Sigmoid colon (tissue), 7 donors: Measurements from ENCODE around the gene RGSL1. TPM values are rescaled to one million over a fixed set of nuclear protein-coding genes. Genes with fewer than 3 reads are reported as not detected.

Source experiments
- DNase-seq: peaks from one replicate; pipeline ENCODE4 v3.0.0-alpha.2; 2019
- H3K27ac ChIP-seq, 4 donors: fragments of 200-600 bp; sonication (generic); one replicate each; pipeline ENCODE4 v1.5.1; 2016 to 2019; ENCODE audit warnings: mild to moderate bottlenecking in 1 of 4
- H3K27me3 ChIP-seq, 3 donors: fragments of 200-600 bp; sonication (generic); one replicate each; pipeline ENCODE4 v1.5.1; 2019; ENCODE audit warnings: mild to moderate bottlenecking in 1 of 3
- H3K36me3 ChIP-seq, 4 donors: fragments of 200-600 bp; sonication (generic); one replicate each; pipeline ENCODE4 v1.5.1; 2016 to 2019
- H3K4me1 ChIP-seq, 4 donors: fragments of 200-600 bp; sonication (generic); one replicate each; pipeline ENCODE4 v1.5.1; 2017 to 2019
- H3K4me3 ChIP-seq, 4 donors: fragments of 200-600 bp; sonication (generic); one replicate each; pipeline ENCODE4 v1.5.1; 2017 to 2019; ENCODE audit warnings: mild to moderate bottlenecking in 2 of 4, moderate library complexity in 1 of 4
- H3K9me3 ChIP-seq, 4 donors: fragments of 200-600 bp in 3 of 4; sonication (generic) in 3 of 4; one replicate each; pipeline versions ENCODE4 v1.5.1 to v1.6.1; 2013 to 2019
- CTCF ChIP-seq, 4 experiments: fragments of 450-650 bp in 3 of 4; fragments of 200-600 bp in 1 of 4; IDR thresholded peaks; one replicate each; pipeline ENCODE4 v1.5.1; 2016 to 2019; ENCODE audit warnings: antibody characterized with exemption in 4 of 4, mild to moderate bottlenecking in 3 of 4, moderate library complexity in 2 of 4
- EP300 ChIP-seq, 4 donors: sonication (generic); formaldehyde crosslinking; IDR thresholded peaks; one replicate each; pipeline ENCODE4 v1.6.1; 2017; ENCODE audit warnings: antibody characterized with exemption in 4 of 4
- POLR2A ChIP-seq, 2 donors: fragments of 450-650 bp; IDR thresholded peaks; one replicate each; pipeline ENCODE4 v1.6.1; 2016; ENCODE audit warnings: antibody characterized with exemption in 2 of 2, mild to moderate bottlenecking in 2 of 2, moderate library complexity in 2 of 2
- POLR2AphosphoS5 ChIP-seq, 4 donors: sonication (generic); formaldehyde crosslinking; IDR thresholded peaks; one replicate each; pipeline ENCODE4 v1.6.1; 2017; ENCODE audit warnings: antibody characterized with exemption in 4 of 4
- WGBS, 2 donors: extraction: QIAGEN DNeasy Blood & Tissue Kit; methylation state at CpG; one replicate each; pipeline ENCODE4 v1.1.7; 2013; 5-methylcytosine and 5-hydroxymethylcytosine counted together
- intact Hi-C: fragments of 100-400 bp; cut with DNase I; formaldehyde crosslinking; loops from one replicate; pipeline ENCODE4 v1.15.1; 2023
- polyA plus RNA-seq, 3 donors: library from polyadenylated mRNA; stranded (reverse); fragments of 200-250 nt; gene quantifications; one replicate each; pipeline ENCODE4 v1.2.3, GENCODE V29; 2013
- total RNA-seq, 4 donors: library from RNA; depleted of rRNA; stranded (reverse); fragments of >200 nt; gene quantifications; one replicate each; pipeline ENCODE4 v1.1.0, GENCODE V29; 2016
- donor health status: healthy with polysubstance abuse.
- donor health status: Bipolar disorder and iron deficiency.
- donor health status: healthy.

Gene RGSL1
- total and polyA plus RNA-seq, 7 donors = not detected

- no peak for TF ChIP-seq POLR2A (IDR thresholded peaks at IDR 0.05)
- TF ChIP-seq CTCF (IDR thresholded peaks at IDR 0.05) = no peak
- TF ChIP-seq EP300 (IDR thresholded peaks at IDR 0.05) = no peak
- no peak for TF ChIP-seq POLR2AphosphoS5 (IDR thresholded peaks at IDR 0.05)
- Histone ChIP-seq H3K27ac (peak overlapping the region; percentile 87 to 92 (median 89)), H3K4me3 (peak overlapping the region; percentile 43 to 73 (median 68)), H3K9me3 (no peaks in the 10 kb centered on the region), H3K27me3 (no peaks in the 10 kb centered on the region), H3K36me3 (peaks cover 0 to 5% (median 0%) of the 10 kb centered on the region in 4 donors), H3K4me1 (peaks cover 0 to 29% (median 17%) of the 10 kb centered on the region in 4 donors)
- DNase-seq = no peak
- intact Hi-C loops = loop anchor here (10.0 kb wide), 1 partner anchor 143 kb away; no protein-coding TSS in a partner anchor
- WGBS, 2 donors = 13 to 48% methylated on average over 4 of the region's 4 CpGs
These were observed 137.9 kb downstream of the RGSL1 start for GRCh38 chr1:182587666-182588499.

- intact Hi-C loops = loop anchor here (10.0 kb wide), 1 partner anchor 144 kb away; no protein-coding TSS in a partner anchor
- Histone ChIP-seq H3K27me3 (no peaks in the 10 kb centered on the region), H3K4me1 (peaks cover 0 to 26% (median 17%) of the 10 kb centered on the region in 4 donors), H3K4me3 (peak within 1 kb of the TSS; percentile 43 to 73 (median 68)), H3K9me3 (no peaks in the 10 kb centered on the region), H3K36me3 (no peaks in the 10 kb centered on the region), H3K27ac (peak within 1 kb of the TSS; percentile 87 to 92 (median 89))
- DNase-seq = peak; percentile 90
- TF ChIP-seq POLR2A (IDR thresholded peaks at IDR 0.05) (peak in 1 of 2 donors; percentile 29), EP300 (IDR thresholded peaks at IDR 0.05) (no peak), POLR2AphosphoS5 (IDR thresholded peaks at IDR 0.05) (peak; percentile 44 to 79 (median 69))
- 1 to 3% methylated on average over 20 of the region's 20 CpGs for WGBS, 2 donors
These were observed 138.8 kb downstream of the RGSL1 start, which contains the start of gene RNASEL for GRCh38 chr1:182588500-182589396. Gene RNASEL (minus strand): TSS chr1:182589256. CDS start chr1:182586806, 2,450 bp downstream.

GRCh38 chr1:182589520-182589919 lies 139.6 kb downstream of the RGSL1 start:
- intact Hi-C loops = loop anchor here (10.0 kb wide), 1 partner anchor 145 kb away; no protein-coding TSS in a partner anchor
- H3K9me3 ChIP-seq = no peaks in the 10 kb centered on the region
- WGBS, 2 donors = 92 to 93% methylated on average over 3 of the region's 3 CpGs
- peaks cover 0 to 21% (median 12%) of the 10 kb centered on the region in 4 donors for H3K4me1 ChIP-seq
- H3K4me3 ChIP-seq = peak overlapping the region in 3 of 4 donors; percentile 67 to 73 (median 69)
- H3K27ac ChIP-seq = peak overlapping the region; percentile 87 to 92 (median 89)
- TF ChIP-seq POLR2A (IDR thresholded peaks at IDR 0.05) = no peak
- no peak for TF ChIP-seq POLR2AphosphoS5 (IDR thresholded peaks at IDR 0.05)
- no peak for TF ChIP-seq EP300 (IDR thresholded peaks at IDR 0.05)
- TF ChIP-seq CTCF (IDR thresholded peaks at IDR 0.05) = no peak
- no peak for DNase-seq
- H3K27me3 ChIP-seq = no peaks in the 10 kb centered on the region
- H3K36me3 ChIP-seq = no peaks in the 10 kb centered on the region

- Histone ChIP-seq H3K4me3 (no peak overlapping the region), H3K27ac (peak overlapping the region in 3 of 4 donors; percentile 87 to 92 (median 87)), H3K27me3 (no peaks in the 10 kb centered on the region), H3K4me1 (peaks cover 0 to 19% (median 9%) of the 10 kb centered on the region in 4 donors), H3K36me3 (no peaks in the 10 kb centered on the region), H3K9me3 (no peaks in the 10 kb centered on the region)
- WGBS, 2 donors = 93 to 94% methylated on average over 5 of the region's 5 CpGs
- DNase-seq = no peak
- intact Hi-C loops = loop anchor here (5.0 to 10.0 kb wide), 2 partner anchors 145 to 503 kb away; no protein-coding TSS in a partner anchor
- TF ChIP-seq POLR2AphosphoS5 (IDR thresholded peaks at IDR 0.05) = no peak
- TF ChIP-seq CTCF (IDR thresholded peaks at IDR 0.05) = no peak
- no peak for TF ChIP-seq POLR2A (IDR thresholded peaks at IDR 0.05)
- no peak for TF ChIP-seq EP300 (IDR thresholded peaks at IDR 0.05)
These were observed 140.0 kb downstream of the RGSL1 start for GRCh38 chr1:182589931-182590330.
